ENCODE data around the gene HOXC4. TPM values are rescaled to one million over a fixed set of nuclear protein-coding genes. Genes with fewer than 3 reads are reported as not detected.

Gene HOXC4
- total RNA-seq, 1 experiment from 2014 or later, result not detected

GRCh38 chr12:54007538-54008259, 45.9 kb upstream of the HOXC4 start:
- Histone ChIP-seq H3K18ac (ENCODE audit: insufficient read length, low read depth, low read length) (no peak overlapping the region), H3K79me1 (ENCODE audit: insufficient read depth, low read depth, low read length, poor library complexity, severe bottlenecking) (no peaks in the 10 kb centered on the region), H2AK5ac (ENCODE audit: insufficient read length, low read length) (no peak overlapping the region), H4K20me1 (ENCODE audit: control insufficient read depth, insufficient read depth, insufficient read length) (no peaks in the 10 kb centered on the region), H2BK120ac (ENCODE audit: low read depth, low read length, poor library complexity, severe bottlenecking) (no peak overlapping the region), H3K4me2 (ENCODE audit: insufficient read depth, insufficient read length, low read length) (no peak overlapping the region), H3K9me3 (ENCODE audit: control insufficient read depth, low read depth, low read length) (no peaks in the 10 kb centered on the region), H2BK12ac (ENCODE audit: insufficient read length, low read depth, low read length) (no peak overlapping the region), H3K23me2 (ENCODE audit: insufficient read length, low read depth, low read length, poor library complexity, severe bottlenecking) (no peaks in the 10 kb centered on the region), H3K9ac (ENCODE audit: extremely low read depth, insufficient read length, low read length) (no peak overlapping the region), H3K79me2 (ENCODE audit: insufficient read depth, low read length) (no peaks in the 10 kb centered on the region), H3K27me3 (ENCODE audit: insufficient read depth, low read length) (peaks cover 94% of the 10 kb centered on the region), H3T11ph (ENCODE audit: low read length) (no peak overlapping the region), H2BK15ac (ENCODE audit: low read depth, low read length) (no peak overlapping the region), H3K4me1 (ENCODE audit: insufficient read depth, low read length) (no peaks in the 10 kb centered on the region), H3K23ac (ENCODE audit: insufficient read length, low read depth, low read length) (no peak overlapping the region), H3K4ac (ENCODE audit: low read depth, low read length) (no peak overlapping the region), H3K56ac (ENCODE audit: insufficient read length, low read depth, low read length) (no peak overlapping the region), H4K8ac (replicated peaks; ENCODE audit: insufficient read length, low read depth, low read length) (no peak overlapping the region), H2BK20ac (ENCODE audit: low read depth, low read length, poor library complexity, severe bottlenecking) (no peak overlapping the region), H2BK5ac (ENCODE audit: insufficient read length, low read length) (no peak overlapping the region), H2AFZ (ENCODE audit: low read length) (no peak overlapping the region), H4K5ac (ENCODE audit: insufficient read length, low read depth, low read length) (no peak overlapping the region), H3K14ac (ENCODE audit: insufficient read depth, low read length) (no peak overlapping the region), H3K27ac (ENCODE audit: insufficient read length, low read depth, low read length) (no peak overlapping the region), H4K91ac (ENCODE audit: insufficient read length, low read depth, low read length) (no peak overlapping the region)
- H3K9me3 Mint-ChIP-seq, result peaks cover 2 to 8% of the 10 kb centered on the region in 2 experiments; a peak in 2 of 5 replicates
- no peak for DNase-seq
- no peak overlapping the region for H3K4me3 Mint-ChIP-seq
- no peaks in the 10 kb centered on the region for H3K36me3 Mint-ChIP-seq (ENCODE audit: insufficient read depth in 1 of 3, low read depth in 3 of 3)
- TF ChIP-seq CTCF (conservative IDR thresholded peaks at IDR 0.05), result no peak
- H3K4me1 Mint-ChIP-seq, result peaks cover 7 to 35% of the 10 kb centered on the region in 2 experiments
- peaks cover 100% of the 10 kb centered on the region for H3K27me3 Mint-ChIP-seq (ENCODE audit: low read depth)
- no peak overlapping the region for H3K27ac Mint-ChIP-seq
- no CpG with 5 or more reads among the region's 2 CpGs for WGBS (ENCODE audit: extremely low coverage, insufficient read length, low lambda C conversion rate)

Data from H9 (cell line).